Measurements from ENCODE around the gene HSBP1L1.

The HSBP1L1 gene

DNA sequence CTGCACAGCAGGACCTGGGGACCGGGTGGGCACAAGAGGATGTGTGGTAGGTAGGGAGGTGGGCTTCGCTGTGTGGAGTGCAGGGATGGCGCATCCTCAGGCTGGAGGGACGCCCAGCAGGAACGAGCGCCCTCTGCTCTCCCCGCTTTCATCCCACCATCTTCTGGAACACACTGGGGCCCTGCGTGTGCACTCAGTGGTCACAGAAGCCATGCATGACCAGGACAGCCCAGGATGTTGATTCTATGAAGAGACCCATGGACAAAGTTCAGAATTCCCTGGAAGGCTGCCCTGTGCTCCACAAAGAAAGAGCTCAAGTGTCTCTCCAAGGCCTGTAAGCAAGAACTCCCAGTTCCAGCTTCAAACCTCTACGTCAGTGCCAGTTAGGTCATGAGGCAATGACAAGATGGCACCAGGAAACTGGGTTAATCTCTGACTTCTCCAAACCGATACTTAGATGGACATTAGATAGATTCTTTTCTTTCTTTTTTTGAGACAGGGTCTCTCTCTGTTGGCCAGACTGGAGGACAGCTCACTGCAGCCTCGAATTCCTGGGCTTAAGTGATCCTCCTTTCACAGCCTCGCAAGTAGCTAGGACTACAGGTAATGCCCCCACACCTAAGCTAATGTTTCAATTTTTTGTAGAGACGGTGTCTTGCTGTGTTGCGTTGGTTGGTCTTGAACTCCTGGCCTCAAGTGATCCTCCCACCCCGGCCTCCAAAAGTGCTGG, 16.4 kb upstream of the HSBP1L1 start:
- no peak overlapping the region for H2BK5ac ChIP-seq (ENCODE audit: low read depth, low read length, poor library complexity, severe bottlenecking)
- 98% methylated on average over 14 of the region's 15 CpGs for WGBS
- no peak overlapping the region for H3K18ac ChIP-seq (ENCODE audit: low read depth in 1 of 2, low read length in 2 of 2)
- H2AFZ ChIP-seq (ENCODE audit: low read depth, low read length) = no peak overlapping the region
- H3K4me3 ChIP-seq (ENCODE audit: insufficient read depth in 1 of 2, low read depth in 1 of 2, low read length in 2 of 2) = no peak overlapping the region
- peaks cover 13 to 28% of the 10 kb centered on the region in 2 experiments for H3K36me3 ChIP-seq (ENCODE audit: control insufficient read depth in 1 of 2, insufficient read depth in 2 of 2, low read depth in 1 of 2, low read length in 2 of 2)
- H2AK5ac ChIP-seq (ENCODE audit: low read length, severe bottlenecking) = no peak overlapping the region
- no peaks in the 10 kb centered on the region for H3K9me3 ChIP-seq (ENCODE audit: control insufficient read depth, low read length)
- H3K9ac ChIP-seq (ENCODE audit: low read length) = no peak overlapping the region
- H4K91ac ChIP-seq (ENCODE audit: low read length) = no peak overlapping the region
- peaks cover 44% of the 10 kb centered on the region for H3K79me1 ChIP-seq (replicated peaks; ENCODE audit: low read length, poor library complexity, severe bottlenecking)
- H3K27me3 ChIP-seq (ENCODE audit: control insufficient read depth in 1 of 2, insufficient read depth in 1 of 2, low read length in 2 of 2) = no peaks in the 10 kb centered on the region
- no peak overlapping the region for H3K27ac ChIP-seq (ENCODE audit: low read length, poor library complexity, severe bottlenecking)
- no peak overlapping the region for H3K4me2 ChIP-seq (ENCODE audit: low read length, poor library complexity, severe bottlenecking)
- no peak overlapping the region for H3K14ac ChIP-seq (ENCODE audit: low read length in 2 of 2)
- H2BK12ac ChIP-seq (ENCODE audit: low read length in 2 of 2) = no peak overlapping the region
- no peak overlapping the region for H3K4ac ChIP-seq (ENCODE audit: low read depth in 1 of 2, low read length in 2 of 2)
- DNase-seq = no peak
- no peak overlapping the region for H4K8ac ChIP-seq (ENCODE audit: low read length)
- H3K23ac ChIP-seq (ENCODE audit: low read length in 2 of 2) = no peak overlapping the region
- H2BK120ac ChIP-seq (ENCODE audit: low read depth, low read length) = no peak overlapping the region
- peaks cover 45% of the 10 kb centered on the region for H3K4me1 ChIP-seq (ENCODE audit: control insufficient read depth, insufficient read depth, low read depth, low read length)
- H2BK15ac ChIP-seq (ENCODE audit: low read depth, poor library complexity, severe bottlenecking) = no peak overlapping the region

DNA sequence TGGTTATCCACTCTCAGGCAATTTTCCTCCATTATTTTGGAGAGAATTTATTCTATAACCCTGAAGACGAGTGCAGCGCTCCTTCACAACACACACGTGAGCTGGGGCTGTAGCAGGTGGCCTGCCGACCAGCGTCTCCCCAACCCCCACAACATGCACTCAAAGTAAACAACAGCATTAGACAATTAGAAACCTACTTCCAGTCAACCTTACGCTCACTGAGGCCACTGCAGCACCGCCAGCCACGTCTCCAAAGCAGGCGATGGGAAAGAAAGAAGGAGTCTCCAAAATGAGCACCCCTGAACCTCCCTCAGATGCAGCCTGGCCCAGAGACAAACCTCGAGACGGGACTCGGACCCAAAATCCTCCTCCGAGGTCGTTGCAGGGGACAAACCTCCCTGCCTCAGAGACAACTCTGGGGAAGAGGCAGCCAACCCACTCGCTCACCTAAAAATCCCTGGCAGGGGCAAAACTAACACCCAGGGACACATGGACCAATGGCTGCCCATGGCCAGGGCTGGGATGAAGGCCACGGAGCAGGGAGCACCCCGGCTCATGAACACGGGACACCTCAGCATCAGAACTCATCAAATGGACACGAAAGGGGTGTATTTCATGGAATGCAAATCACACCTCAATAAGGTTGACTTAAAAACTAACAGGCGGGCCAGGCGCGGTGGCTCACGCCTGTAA, 15.6 kb upstream of the HSBP1L1 start:
- H2AK5ac ChIP-seq (ENCODE audit: low read length, severe bottlenecking) = no peak overlapping the region
- no peak overlapping the region for H2BK12ac ChIP-seq (ENCODE audit: low read length in 2 of 2)
- H3K4me1 ChIP-seq (ENCODE audit: control insufficient read depth, insufficient read depth, low read depth, low read length) = peaks cover 41% of the 10 kb centered on the region
- no peak overlapping the region for H4K8ac ChIP-seq (ENCODE audit: low read length)
- H2AFZ ChIP-seq (ENCODE audit: low read depth, low read length) = no peak overlapping the region
- no peak overlapping the region for H3K4ac ChIP-seq (ENCODE audit: low read depth in 1 of 2, low read length in 2 of 2)
- no peak for DNase-seq
- no peaks in the 10 kb centered on the region for H3K27me3 ChIP-seq (ENCODE audit: control insufficient read depth in 1 of 2, insufficient read depth in 1 of 2, low read length in 2 of 2)
- peaks cover 13 to 22% of the 10 kb centered on the region in 2 experiments for H3K36me3 ChIP-seq (ENCODE audit: control insufficient read depth in 1 of 2, insufficient read depth in 2 of 2, low read depth in 1 of 2, low read length in 2 of 2)
- H3K18ac ChIP-seq (ENCODE audit: low read depth in 1 of 2, low read length in 2 of 2) = no peak overlapping the region
- no peak overlapping the region for H4K91ac ChIP-seq (ENCODE audit: low read length)
- H3K23ac ChIP-seq (ENCODE audit: low read length in 2 of 2) = peak overlapping the region in 1 of 2 experiments; percentile 75
- H3K9ac ChIP-seq (ENCODE audit: low read length) = no peak overlapping the region
- no peak overlapping the region for H2BK120ac ChIP-seq (ENCODE audit: low read depth, low read length)
- WGBS = 93% methylated on average over 23 of the region's 23 CpGs
- peaks cover 36% of the 10 kb centered on the region for H3K79me1 ChIP-seq (replicated peaks; ENCODE audit: low read length, poor library complexity, severe bottlenecking)
- no peak overlapping the region for H3K14ac ChIP-seq (ENCODE audit: low read length in 2 of 2)
- no peak overlapping the region for H3K27ac ChIP-seq (ENCODE audit: low read length, poor library complexity, severe bottlenecking)
- no peak overlapping the region for H2BK15ac ChIP-seq (ENCODE audit: low read depth, poor library complexity, severe bottlenecking)
- no peak overlapping the region for H3K4me3 ChIP-seq (ENCODE audit: insufficient read depth in 1 of 2, low read depth in 1 of 2, low read length in 2 of 2)
- no peaks in the 10 kb centered on the region for H3K9me3 ChIP-seq (ENCODE audit: control insufficient read depth, low read length)
- H3K4me2 ChIP-seq (ENCODE audit: low read length, poor library complexity, severe bottlenecking) = no peak overlapping the region
- H2BK5ac ChIP-seq (ENCODE audit: low read depth, low read length, poor library complexity, severe bottlenecking) = no peak overlapping the region

DNA sequence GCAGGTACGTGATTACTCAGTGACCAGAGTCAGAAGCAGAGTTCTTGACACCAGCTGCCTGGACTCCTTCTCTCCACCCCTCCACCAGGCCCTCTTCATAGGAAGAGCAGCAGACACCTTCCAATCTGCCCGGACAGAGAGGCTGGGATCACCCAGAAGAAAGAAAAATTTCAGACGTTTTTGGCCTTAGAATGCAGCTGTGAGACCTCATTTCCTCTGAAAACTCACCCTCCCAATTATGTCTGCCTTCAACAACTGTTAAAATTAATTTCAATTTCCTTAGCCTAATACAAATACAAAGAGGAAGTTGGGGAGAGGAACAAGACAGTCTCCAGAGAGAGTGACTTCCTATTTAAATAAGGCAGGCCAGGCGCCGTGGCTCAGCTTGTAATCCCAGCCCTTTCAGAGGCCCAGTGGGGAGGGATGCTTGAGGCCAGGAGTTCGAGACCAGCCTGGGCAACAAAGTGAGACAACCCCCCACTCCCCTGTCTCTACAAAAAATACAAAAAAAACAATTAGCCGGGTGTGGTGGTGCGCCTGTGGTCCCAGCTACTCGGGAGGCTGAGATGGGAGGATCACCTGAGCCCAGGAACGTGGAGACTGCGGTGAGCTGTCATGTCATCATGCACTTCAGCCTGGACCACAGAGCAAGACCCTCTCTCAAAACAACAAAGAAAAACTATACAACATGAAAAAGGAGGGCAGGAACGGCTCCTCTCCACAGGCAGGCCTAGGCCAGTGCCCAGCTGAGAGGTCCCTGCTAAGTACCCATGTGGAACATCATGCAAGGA, 14.6 kb upstream of the HSBP1L1 start:
- no peak overlapping the region for H3K27ac ChIP-seq (ENCODE audit: low read length, poor library complexity, severe bottlenecking)
- H3K27me3 ChIP-seq (ENCODE audit: control insufficient read depth in 1 of 2, insufficient read depth in 1 of 2, low read length in 2 of 2) = no peaks in the 10 kb centered on the region
- H2BK12ac ChIP-seq (ENCODE audit: low read length in 2 of 2) = no peak overlapping the region
- no peak overlapping the region for H3K4ac ChIP-seq (ENCODE audit: low read depth in 1 of 2, low read length in 2 of 2)
- H2AFZ ChIP-seq (ENCODE audit: low read depth, low read length) = no peak overlapping the region
- peak overlapping the region; percentile 80 for H3K4me2 ChIP-seq (ENCODE audit: low read length, poor library complexity, severe bottlenecking)
- H3K9ac ChIP-seq (ENCODE audit: low read length) = peak overlapping the region; percentile 89
- H2AK5ac ChIP-seq (ENCODE audit: low read length, severe bottlenecking) = no peak overlapping the region
- H3K4me1 ChIP-seq (ENCODE audit: control insufficient read depth, insufficient read depth, low read depth, low read length) = peaks cover 32% of the 10 kb centered on the region
- peaks cover 32% of the 10 kb centered on the region for H3K79me1 ChIP-seq (replicated peaks; ENCODE audit: low read length, poor library complexity, severe bottlenecking)
- H2BK15ac ChIP-seq (ENCODE audit: low read depth, poor library complexity, severe bottlenecking) = no peak overlapping the region
- no peak overlapping the region for H3K23ac ChIP-seq (ENCODE audit: low read length in 2 of 2)
- DNase-seq = no peak
- H4K91ac ChIP-seq (ENCODE audit: low read length) = no peak overlapping the region
- no peak overlapping the region for H3K14ac ChIP-seq (ENCODE audit: low read length in 2 of 2)
- H3K4me3 ChIP-seq (ENCODE audit: insufficient read depth in 1 of 2, low read depth in 1 of 2, low read length in 2 of 2) = peak overlapping the region; percentile 93 to 94
- no peak overlapping the region for H4K8ac ChIP-seq (ENCODE audit: low read length)
- H3K36me3 ChIP-seq (ENCODE audit: control insufficient read depth in 1 of 2, insufficient read depth in 2 of 2, low read depth in 1 of 2, low read length in 2 of 2) = peaks cover 13 to 22% of the 10 kb centered on the region in 2 experiments
- H3K18ac ChIP-seq (ENCODE audit: low read depth in 1 of 2, low read length in 2 of 2) = no peak overlapping the region
- H2BK120ac ChIP-seq (ENCODE audit: low read depth, low read length) = no peak overlapping the region
- whole genome bisulfite sequencing = 72% methylated on average over 11 of the region's 12 CpGs
- H2BK5ac ChIP-seq (ENCODE audit: low read depth, low read length, poor library complexity, severe bottlenecking) = no peak overlapping the region
- no peaks in the 10 kb centered on the region for H3K9me3 ChIP-seq (ENCODE audit: control insufficient read depth, low read length)
